Measurements from ENCODE around the gene SLC37A1.

Gene SLC37A1

DNA sequence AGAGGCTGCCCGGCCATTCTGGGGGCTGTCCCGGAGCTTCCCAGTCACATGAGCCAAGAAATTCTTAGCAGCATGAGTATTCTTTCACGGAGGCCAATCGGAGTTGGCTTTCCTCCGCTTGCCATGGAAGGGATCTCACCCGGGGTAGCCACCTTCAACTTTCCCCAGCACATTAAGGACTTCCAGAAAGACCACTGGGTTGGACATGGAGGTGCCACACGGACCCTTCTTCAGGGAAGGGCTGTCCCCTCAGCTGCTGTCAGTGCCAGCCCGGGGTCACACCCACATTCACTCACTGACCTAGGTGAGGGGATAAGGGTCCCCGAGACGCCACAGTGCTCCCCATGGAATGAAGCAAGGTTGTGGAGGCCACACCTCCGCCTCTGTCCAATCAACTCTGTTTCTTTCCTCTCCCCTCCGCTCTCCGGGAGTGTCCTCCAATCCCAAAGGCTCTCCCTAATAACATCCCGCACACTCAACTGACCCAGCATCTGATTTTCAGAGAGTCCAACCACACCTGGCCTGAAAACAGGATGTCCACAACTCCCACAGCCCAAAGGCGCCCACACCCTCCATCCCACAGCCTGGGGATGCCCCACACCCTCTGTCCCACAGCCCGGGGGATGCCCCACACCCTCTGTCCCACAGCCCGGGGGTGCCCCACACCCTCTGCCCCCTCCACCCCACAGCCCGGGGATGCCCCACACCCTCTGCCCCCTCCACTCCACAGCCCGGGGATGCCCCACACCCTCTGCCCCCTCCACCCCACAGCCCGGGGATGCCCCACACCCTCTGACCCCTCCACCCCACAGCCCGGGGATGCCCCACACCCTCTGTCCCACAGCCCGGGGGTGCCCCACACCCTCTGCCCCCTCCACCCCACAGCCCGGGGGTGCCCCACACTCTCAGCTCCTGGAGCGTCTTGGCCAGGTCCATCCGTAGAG is 37.0 kb upstream of the SLC37A1 start:
- TF ChIP-seq, protein P1, sequence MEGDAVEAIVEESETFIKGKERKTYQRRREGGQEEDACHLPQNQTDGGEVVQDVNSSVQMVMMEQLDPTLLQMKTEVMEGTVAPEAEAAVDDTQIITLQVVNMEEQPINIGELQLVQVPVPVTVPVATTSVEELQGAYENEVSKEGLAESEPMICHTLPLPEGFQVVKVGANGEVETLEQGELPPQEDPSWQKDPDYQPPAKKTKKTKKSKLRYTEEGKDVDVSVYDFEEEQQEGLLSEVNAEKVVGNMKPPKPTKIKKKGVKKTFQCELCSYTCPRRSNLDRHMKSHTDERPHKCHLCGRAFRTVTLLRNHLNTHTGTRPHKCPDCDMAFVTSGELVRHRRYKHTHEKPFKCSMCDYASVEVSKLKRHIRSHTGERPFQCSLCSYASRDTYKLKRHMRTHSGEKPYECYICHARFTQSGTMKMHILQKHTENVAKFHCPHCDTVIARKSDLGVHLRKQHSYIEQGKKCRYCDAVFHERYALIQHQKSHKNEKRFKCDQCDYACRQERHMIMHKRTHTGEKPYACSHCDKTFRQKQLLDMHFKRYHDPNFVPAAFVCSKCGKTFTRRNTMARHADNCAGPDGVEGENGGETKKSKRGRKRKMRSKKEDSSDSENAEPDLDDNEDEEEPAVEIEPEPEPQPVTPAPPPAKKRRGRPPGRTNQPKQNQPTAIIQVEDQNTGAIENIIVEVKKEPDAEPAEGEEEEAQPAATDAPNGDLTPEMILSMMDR (IDR thresholded peaks at IDR 0.05): no peak
- Histone ChIP-seq H3K27me3 (no peaks in the 10 kb centered on the region), H3K27ac (no peak overlapping the region)

DNA sequence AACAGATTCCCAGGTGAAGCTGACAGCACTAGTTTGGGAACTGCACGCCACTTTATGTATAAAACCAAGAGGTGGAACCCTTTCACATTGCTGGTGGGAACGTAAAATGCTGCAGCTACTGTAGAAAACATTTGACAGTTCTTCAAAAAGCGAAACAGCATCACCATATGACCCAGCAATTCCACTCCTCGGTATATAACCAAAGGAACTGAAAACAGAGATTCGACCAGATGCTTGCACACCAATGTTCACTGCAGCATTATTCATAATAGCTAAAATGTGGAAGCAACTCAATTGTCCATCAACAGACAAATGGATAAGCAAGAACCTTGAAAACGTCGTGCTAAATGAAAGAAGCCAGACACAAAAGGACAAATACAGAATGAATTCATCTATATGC is 35.1 kb upstream of the SLC37A1 start:
- Histone ChIP-seq H3K4me3 (ENCODE audit: low read depth in 1 of 2, low read length in 1 of 2) (no peak overlapping the region), H3K27me3 (no peaks in the 10 kb centered on the region), H3K27ac (no peak overlapping the region), H3K36me3 (no peaks in the 10 kb centered on the region), H3K4me1 (ENCODE audit: control insufficient read depth in 1 of 2, insufficient read depth in 1 of 2, low read depth in 1 of 2, low read length in 1 of 2) (no peaks in the 10 kb centered on the region), H3K9me3 (no peaks in the 10 kb centered on the region)
- TF ChIP-seq, protein P1 (IDR thresholded peaks at IDR 0.05): no peak

More for the DNA sequence above, 37.0 kb upstream of the SLC37A1 start:
- no peaks in the 10 kb centered on the region for H3K4me1 ChIP-seq (ENCODE audit: control insufficient read depth in 1 of 2, insufficient read depth in 1 of 2, low read depth in 1 of 2, low read length in 1 of 2)
- no peaks in the 10 kb centered on the region for H3K9me3 ChIP-seq
- no peak overlapping the region for H3K4me3 ChIP-seq (ENCODE audit: low read depth in 1 of 2, low read length in 1 of 2)
- no peaks in the 10 kb centered on the region for H3K36me3 ChIP-seq

DNA sequence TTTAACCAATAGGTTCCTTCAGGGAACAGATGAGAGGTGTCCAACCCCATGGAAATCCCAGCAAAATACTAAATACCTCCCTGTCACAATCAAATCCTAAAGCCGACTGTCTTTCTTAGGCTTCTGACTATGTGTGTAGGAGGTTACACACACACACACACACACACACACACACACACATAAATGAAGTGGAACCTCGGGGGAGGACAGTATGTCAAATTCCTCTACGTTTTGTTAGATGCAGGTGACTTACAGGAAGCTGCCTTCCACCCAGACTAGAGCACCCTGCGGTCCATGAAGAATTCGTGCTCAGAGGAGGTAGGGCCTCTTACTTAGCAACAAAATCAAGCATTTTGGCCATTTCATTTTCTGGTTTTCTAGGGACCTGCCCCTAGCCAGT is 34.1 kb upstream of the SLC37A1 start:
- no peak overlapping the region for H3K27ac ChIP-seq
- H3K4me1 ChIP-seq (ENCODE audit: control insufficient read depth in 1 of 2, insufficient read depth in 1 of 2, low read depth in 1 of 2, low read length in 1 of 2): no peaks in the 10 kb centered on the region
- H3K4me3 ChIP-seq (ENCODE audit: low read depth in 1 of 2, low read length in 1 of 2): no peak overlapping the region
- H3K27me3 ChIP-seq: no peaks in the 10 kb centered on the region
- H3K9me3 ChIP-seq: no peaks in the 10 kb centered on the region
- TF ChIP-seq, protein P1 (IDR thresholded peaks at IDR 0.05): no peak
- no peaks in the 10 kb centered on the region for H3K36me3 ChIP-seq

DNA sequence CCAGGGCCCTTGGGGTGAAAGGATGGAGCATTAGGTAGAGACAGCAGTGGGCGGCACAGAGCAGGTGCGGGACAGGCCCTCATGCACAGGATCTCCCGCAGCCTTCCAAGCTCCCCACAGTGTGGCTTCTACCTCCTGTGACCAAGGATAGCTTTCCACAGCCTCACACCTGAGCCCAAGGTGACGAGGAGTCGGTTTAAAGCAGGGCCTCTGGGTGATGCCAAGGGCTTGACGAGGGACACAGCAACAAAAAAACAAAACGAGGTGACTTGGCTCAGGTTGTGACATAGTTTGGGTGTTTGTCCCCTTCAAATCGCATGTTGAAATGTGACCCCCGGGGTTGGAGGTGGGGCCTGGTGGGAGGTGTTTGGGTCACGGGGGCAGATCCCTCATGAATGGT is 32.9 kb upstream of the SLC37A1 start:
- Histone ChIP-seq H3K36me3 (no peaks in the 10 kb centered on the region), H3K4me1 (ENCODE audit: control insufficient read depth in 1 of 2, insufficient read depth in 1 of 2, low read depth in 1 of 2, low read length in 1 of 2) (no peaks in the 10 kb centered on the region), H3K27me3 (no peaks in the 10 kb centered on the region), H3K9me3 (no peaks in the 10 kb centered on the region), H3K4me3 (ENCODE audit: low read depth in 1 of 2, low read length in 1 of 2) (no peak overlapping the region), H3K27ac (no peak overlapping the region)
- TF ChIP-seq, protein P1 (IDR thresholded peaks at IDR 0.05): no peak

DNA sequence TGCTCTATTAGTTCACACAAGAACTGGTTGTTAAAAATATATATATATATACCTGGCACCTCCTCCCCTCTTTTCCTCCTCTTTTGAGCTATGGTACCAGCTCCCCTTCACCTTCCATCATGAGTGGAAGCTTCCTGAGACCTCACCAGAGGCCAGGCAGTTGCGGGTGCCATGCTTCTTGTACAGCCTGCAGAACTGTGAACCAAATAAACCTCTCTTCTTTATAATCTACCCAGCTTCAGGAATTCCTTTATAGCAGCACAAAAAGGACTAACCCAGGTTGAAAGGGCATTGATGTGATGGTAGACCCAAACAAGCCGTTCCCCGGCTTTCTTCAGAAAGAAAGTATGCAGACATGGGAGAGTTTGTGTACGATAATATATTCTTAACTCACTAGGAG is 32.5 kb upstream of the SLC37A1 start:
- Histone ChIP-seq H3K4me1 (ENCODE audit: control insufficient read depth in 1 of 2, insufficient read depth in 1 of 2, low read depth in 1 of 2, low read length in 1 of 2) (no peaks in the 10 kb centered on the region), H3K27ac (no peak overlapping the region), H3K4me3 (ENCODE audit: low read depth in 1 of 2, low read length in 1 of 2) (no peak overlapping the region), H3K27me3 (no peaks in the 10 kb centered on the region), H3K36me3 (no peaks in the 10 kb centered on the region), H3K9me3 (no peaks in the 10 kb centered on the region)
- TF ChIP-seq, protein P1 (IDR thresholded peaks at IDR 0.05): no peak
